Gastrocnemius medialis (tissue), 4 donors: ENCODE measurements around the gene FCHO2.

ENCODE experiments used
- CTCF ChIP-seq, 5 experiments: fragments of 450-650 bp in 3 of 5; fragments of 200-600 bp in 2 of 5; sonication (generic) in 2 of 5; IDR thresholded peaks in 4 of 5; conservative IDR thresholded peaks in 1 of 5; 1 replicate in 4 of 5; 2 replicates in 1 of 5; pipeline ENCODE4 v1.5.1; 2016 to 2019; ENCODE audit warnings: antibody characterized with exemption in 5 of 5, mild to moderate bottlenecking in 3 of 5, moderate library complexity in 3 of 5
- POLR2A ChIP-seq, 2 donors: fragments of 450-650 bp; IDR thresholded peaks; one replicate each; pipeline ENCODE4 v1.6.1; 2017; ENCODE audit warnings: antibody characterized with exemption in 2 of 2, mild to moderate bottlenecking in 2 of 2, moderate library complexity in 2 of 2

- TF ChIP-seq CTCF (IDR thresholded peaks at IDR 0.05 in 4 of 5, conservative IDR thresholded peaks at IDR 0.05 in 1 of 5) (no peak), POLR2A (IDR thresholded peaks at IDR 0.05) (no peak)
These were observed 51.2 kb downstream of the FCHO2 start for GRCh38 chr5:73007051-73007450.
